ENCODE data around the gene TENM3.

TENM3 gene

GRCh38 chr4:182400081-182400480 lies 156.9 kb downstream of the TENM3 start:
- no peak for DNase-seq (ENCODE audit: low read depth, low spot score)

GRCh38 chr4:182400790-182401189 lies 157.6 kb downstream of the TENM3 start:
- no peak for DNase-seq (ENCODE audit: low read depth, low spot score)

- DNase-seq (ENCODE audit: low read depth, low spot score) = no peak
Measured at GRCh38 chr4:182404376-182404775, 161.2 kb downstream of the TENM3 start.

DNA sequence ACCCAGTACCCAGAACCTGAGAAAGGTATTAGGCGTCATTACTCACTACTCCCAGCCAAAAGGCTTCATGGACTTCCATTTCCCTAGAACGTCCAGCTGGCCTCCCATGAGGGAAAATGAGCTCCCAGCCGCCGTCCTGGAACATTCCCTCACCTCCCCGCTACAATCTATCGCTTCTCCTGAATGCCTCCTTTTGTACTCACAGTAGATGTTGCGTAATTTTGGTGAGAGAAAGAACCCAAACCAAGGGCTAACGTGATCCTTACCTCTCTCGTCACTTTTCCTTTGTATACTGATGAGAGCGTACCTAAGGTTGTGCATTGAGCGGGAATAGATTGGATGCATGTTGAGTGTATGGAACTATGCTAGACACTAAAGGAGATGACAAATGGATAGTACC lies 161.9 kb downstream of the TENM3 start:
- no peak for DNase-seq (ENCODE audit: low read depth, low spot score)

DNA sequence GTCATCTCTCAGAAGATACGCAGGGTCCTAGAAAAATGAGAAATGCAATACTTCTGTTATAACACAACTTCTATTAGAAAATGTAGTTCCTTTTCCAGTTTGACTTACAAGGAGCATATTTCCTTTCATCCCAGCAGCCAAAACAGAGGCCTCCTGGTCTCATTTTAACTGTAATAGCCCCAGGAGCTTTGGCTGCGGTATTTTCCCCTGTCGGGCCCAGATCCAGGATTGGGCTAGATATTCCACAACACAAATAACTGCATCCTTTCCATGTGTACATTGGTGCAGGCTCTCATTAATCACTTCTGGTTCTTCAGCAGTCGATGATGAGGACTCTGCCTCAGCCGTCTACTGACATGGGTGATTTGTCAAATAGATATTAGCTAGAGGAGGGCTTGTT lies 166.1 kb downstream of the TENM3 start:
- no peak for DNase-seq (ENCODE audit: low read depth, low spot score)

- no peak for DNase-seq (ENCODE audit: low read depth, low spot score)
Measured at GRCh38 chr4:182411391-182411790, 168.2 kb downstream of the TENM3 start.

DNA sequence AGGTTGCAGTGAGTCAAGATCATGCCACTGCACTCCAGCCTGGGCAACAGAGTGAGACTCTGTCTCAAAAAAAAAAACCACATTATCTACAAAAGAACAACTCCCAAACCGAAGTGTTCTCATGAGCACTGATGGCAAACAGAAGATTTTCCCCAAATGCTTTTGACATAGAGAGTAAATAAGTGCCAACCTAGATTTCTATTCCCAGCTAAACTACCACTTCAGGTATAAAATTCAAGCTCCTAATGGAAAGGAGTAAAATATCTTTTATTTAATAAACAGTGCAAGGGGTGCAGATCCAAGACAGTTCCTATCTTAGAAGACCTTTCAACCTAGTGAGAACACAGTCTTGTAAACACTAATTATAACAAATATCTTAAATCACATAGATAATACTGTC lies 170.3 kb downstream of the TENM3 start:
- no peak for DNase-seq (ENCODE audit: low read depth, low spot score)

DNA sequence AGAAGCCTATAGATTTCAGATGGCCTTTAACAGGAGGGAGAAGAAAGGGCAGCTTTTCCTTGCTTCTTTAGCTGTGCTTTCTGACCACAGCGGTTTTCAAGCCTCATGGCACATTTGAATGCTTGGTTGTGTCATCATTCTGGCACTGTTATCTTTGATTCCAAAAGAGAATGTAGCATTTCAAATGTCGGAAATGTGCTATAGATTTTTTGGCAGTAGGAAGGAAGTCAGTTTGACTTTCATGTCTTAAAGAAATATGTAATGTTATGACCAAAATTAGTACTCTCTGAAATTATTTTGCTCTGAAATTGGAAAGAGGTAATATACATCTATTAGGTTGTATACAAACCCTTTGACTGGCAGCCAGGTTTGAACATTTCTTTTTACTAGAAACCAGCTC lies 171.9 kb downstream of the TENM3 start:
- DNase-seq (ENCODE audit: low read depth, low spot score) = no peak

DNA sequence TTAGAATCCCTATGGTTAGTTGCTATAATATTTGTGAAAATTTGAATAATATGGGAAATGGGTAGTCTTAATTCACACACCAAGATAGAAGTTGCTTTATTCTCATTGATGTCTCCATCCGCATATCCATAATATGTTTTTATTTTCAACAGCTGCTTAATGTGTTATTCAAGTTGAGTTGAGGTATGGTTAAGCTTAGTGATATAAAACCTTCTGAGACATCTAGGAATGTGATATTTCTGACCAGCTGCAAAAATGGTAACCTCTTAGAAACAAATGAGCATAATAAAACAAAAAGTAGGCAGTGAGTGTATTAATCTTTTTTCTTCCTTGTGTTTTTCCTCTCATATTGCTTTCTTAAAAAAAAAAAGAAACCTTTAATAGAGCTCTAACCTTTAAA lies 172.9 kb downstream of the TENM3 start:
- no peak for DNase-seq (ENCODE audit: low read depth, low spot score)

- no peak for DNase-seq (ENCODE audit: low read depth, low spot score)
Measured at GRCh38 chr4:182418054-182418734, 175.0 kb downstream of the TENM3 start.

- DNase-seq (ENCODE audit: low read depth, low spot score) = no peak
Measured at GRCh38 chr4:182420189-182420588, 177.0 kb downstream of the TENM3 start.

- DNase-seq (ENCODE audit: low read depth, low spot score) = no peak
Measured at GRCh38 chr4:182421753-182422152, 178.6 kb downstream of the TENM3 start.

GRCh38 chr4:182425302-182425701 lies 182.1 kb downstream of the TENM3 start:
- DNase-seq (ENCODE audit: low read depth, low spot score) = no peak

GRCh38 chr4:182426901-182427300 lies 183.7 kb downstream of the TENM3 start:
- DNase-seq (ENCODE audit: low read depth, low spot score) = no peak

DNA sequence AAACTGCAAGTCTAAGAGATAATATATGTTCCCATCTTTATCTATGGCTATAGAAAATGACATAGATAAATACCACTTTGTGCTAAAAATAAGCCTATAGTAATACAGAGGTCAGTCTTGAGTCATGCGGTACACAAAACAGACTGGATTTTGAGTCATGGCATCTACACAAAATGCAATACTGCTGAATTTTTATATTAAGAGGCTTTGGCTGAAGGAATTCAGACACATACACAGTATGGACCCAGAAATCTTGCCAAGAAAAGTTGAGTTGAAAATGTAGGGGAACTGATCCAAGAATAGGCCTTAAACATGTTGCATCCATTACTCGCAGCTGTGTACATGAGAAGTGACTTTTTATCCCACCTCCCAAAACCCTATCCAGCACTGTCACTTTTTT lies 184.4 kb downstream of the TENM3 start:
- no peak for DNase-seq (ENCODE audit: low read depth, low spot score)

DNA sequence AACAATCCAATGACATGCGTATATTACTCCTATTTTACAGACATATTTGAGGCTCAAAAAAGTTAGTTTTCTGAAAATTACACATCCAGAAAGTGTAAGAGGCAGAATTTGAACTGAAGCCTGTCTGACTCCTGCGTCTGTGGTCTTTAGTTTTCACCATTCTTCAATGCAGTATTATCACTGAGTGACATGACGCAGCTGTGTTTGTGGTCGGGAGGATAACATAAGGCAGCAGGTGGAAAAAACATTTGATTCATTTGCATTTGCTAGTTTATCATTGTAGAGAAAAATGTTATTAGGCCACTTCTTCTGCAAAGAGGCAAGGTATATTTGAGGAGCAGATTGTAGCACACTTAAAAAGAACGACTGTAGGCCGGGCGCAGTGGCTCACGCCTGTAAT lies 186.7 kb downstream of the TENM3 start:
- DNase-seq (ENCODE audit: low read depth, low spot score) = no peak

DNA sequence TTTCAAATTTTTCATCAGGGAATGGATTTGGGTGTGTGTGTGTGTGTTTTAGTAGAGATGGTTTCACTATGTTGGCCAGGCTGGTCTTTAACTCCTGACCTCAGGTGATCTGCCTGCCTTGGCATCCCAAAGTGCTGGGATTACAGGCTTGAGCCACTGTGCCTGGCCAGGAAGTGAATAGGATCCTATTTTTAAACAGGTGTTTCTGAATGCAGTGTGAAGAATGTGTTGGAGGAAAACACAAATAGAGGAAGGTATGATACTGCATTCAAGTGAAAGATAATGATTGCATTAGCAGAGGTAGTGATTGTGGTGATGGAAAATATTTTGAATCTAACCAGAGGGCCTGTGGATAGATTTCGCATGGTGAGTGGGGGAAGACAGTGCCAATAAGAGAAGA lies 189.6 kb downstream of the TENM3 start:
- no peak for DNase-seq (ENCODE audit: low read depth, low spot score)

DNA sequence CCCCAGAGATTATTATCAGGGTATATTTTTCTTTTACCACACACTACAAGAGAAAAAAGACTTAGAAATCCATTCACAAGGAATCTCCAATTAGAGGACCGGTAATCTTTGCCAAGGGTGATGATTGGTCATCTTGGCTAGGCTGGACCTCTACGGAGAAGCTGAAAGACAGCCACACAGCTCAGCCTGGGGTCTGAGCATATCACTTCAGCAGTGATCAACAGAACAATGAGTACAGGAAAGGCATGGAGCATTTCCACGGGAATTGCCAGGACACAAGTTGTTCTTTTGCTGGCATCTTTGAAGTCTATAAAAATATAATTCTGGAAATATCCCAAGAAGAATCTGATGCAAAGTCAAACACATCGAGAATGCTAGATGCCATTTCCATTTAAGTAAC lies 191.5 kb downstream of the TENM3 start:
- no peak for DNase-seq (ENCODE audit: low read depth, low spot score)

- no peak for DNase-seq (ENCODE audit: low read depth, low spot score)
Measured at GRCh38 chr4:182435401-182435800, 192.2 kb downstream of the TENM3 start.

GRCh38 chr4:182443070-182443469 lies 199.9 kb downstream of the TENM3 start:
- no peak for DNase-seq (ENCODE audit: low read depth, low spot score)

- DNase-seq (ENCODE audit: low read depth, low spot score) = no peak
Measured at GRCh38 chr4:182447767-182448280, 204.6 kb downstream of the TENM3 start.

DNA sequence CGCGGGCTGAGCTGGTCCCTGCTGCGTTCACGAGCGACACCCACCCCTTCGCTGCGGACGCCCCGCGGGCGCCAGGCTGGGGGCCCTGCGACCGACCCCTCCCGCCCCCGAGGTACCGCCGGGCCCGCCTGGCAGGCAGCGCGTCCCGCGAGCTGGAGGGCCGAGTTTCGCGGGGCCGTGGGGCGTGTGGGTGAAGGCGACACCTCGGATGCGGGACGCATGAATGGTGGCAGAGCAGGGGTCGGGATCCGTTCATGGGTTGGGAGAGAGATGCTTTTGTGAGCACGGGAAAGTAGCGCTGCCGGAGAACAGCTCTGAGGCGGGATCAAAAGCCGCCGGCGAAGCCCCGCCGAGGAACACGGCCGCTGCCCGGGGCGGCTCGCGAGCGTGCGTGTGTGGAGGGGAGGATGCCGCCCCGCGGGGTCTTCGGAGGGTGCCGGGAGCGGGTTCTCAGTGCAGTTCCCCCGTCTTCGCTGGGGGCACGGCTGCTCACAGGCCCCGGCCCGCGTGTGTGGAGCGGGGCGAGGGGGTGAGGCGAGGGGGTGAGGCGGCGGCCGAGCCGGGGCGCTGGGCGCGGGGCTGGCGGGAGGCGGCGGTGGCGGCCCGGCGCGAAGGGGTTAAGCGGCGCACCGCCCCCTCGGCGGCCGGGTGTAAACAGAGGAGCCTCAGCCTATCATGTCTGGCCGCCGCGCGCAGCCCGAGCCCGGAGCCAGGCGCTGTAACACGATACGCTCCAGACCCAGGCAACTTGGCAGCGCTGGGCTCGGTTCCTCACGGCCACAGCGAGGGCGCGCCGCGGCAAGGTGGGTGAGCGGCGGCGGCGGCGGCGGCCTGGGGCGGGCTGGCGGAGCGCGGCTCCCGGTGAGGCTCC lies 205.3 kb downstream of the TENM3 start:
- peak; percentile 53 for DNase-seq (ENCODE audit: low read depth, low spot score)
